ENCODE data around the gene FBRS.
"Not testable (repeated sequence)": the region's sequence is repeated elsewhere in the genome, so short reads cannot be mapped to it uniquely, and the experiment has no call there.

FBRS gene

DNA sequence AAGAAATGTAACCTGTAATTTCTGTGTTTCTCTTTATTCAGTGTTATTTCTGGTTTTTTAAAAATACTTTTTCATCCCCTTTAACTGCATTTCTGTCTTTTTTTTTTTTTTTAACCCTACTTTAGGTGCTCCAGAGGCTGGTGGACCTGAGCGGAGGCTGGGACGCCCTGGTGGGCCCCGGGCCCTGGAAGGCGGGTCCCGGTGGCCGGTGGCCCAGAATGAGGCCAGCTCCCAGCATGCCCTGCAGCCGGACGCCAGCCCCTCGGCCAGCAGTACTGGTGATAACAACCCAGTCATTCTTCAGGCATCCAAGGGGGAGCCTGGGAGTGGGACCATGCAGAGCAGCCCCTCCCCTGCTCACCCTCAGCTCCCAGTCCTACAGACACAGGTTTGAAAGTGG, 42.3 kb downstream of the FBRS start:
- no peak for DNase-seq

DNA sequence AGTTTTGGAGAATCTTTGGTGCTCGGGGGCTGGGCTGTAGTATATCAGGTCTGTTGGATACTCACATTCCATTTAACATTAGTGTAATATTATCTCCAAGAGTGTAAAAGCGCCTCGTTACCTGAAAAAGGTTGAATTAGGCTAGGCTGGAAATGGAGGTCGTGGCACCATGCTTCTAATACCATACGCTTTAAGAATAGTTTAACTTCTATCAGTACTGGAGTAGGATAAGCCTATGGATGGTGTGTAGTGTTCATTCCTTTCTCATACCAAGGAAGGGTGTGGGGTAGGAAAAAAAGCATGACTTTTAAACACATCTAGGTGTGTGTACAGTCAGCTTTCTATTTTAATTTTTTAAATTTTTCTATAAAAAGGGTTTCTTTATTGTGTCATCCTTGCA, 42.7 kb downstream of the FBRS start:
- DNase-seq: no peak

DNA sequence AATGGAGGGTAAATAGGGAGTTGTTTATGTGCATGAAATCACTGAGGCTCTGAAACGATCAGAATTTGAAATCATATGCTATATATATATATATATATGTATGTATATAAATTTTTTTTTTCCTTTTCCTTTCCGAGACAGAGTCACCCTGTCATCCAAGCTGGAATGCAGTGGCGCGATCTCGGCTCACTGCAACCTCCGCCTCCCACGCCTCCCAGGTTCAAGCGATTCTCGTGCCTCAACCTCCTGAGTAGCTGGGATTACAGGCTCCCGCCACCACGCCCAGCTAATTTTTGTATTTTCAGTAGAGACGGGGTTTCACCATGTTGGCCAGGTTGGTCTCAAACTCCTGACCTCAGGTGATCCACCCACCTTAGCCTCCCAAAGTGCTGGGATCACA, 44.8 kb downstream of the FBRS start:
- not testable (repeated sequence) for DNase-seq

DNA sequence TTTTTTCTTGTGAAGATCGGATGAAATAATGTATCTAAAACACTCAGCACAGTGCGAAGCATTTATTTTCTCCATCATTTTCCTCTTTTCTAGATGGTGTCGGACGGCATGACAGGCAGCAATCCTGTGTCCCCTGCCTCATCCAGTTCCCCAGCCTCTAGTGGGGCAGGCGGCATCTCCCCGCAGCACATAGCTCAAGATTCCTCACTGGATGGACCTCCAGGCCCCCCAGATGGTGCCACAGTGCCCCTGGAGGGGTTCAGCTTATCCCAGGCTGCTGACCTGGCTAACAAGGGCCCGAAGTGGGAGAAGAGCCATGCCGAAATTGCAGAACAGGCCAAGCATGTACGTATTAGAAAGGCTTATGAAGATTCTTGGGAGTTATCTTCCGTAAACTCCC, 45.7 kb downstream of the FBRS start:
- DNase-seq: no peak

DNA sequence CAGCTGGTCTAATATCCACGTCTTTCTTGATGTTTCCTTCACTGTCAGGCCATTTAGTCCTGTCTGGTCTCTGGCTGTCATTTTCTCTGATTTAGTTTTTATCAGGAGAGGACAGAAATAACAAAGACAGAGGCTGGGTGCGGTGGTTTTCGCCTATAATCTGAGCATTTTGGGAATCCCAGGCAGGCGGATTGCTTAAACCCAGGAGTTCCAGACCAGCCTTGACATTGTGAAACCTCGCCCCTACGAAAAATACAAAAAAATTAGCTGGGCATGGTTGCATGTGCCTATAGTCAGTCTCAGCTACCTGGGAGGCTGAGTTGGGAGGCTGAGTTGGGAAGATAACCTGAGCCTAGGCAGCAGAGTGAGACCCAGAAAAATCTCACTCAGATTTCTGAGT, 47.8 kb downstream of the FBRS start:
- no peak for DNase-seq

DNA sequence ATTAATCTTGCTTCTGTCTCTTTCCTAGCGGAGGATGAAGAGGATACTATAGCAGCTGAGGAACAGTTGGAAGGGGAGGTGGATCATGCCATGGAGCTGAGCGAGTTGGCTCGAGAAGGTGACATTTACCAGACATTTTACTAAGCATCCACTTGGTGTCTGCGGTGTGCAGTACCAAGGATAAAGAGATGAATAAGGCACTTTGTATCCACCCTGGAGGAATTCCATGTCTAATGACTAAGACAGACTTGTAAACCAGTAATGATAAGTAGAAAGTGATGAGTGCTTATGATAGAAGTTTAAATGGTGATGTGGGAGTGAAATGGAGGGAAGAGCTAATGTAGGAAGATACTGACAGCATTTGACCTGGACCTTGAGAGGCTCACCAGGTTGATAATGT, 52.7 kb downstream of the FBRS start:
- DNase-seq: no peak

DNA sequence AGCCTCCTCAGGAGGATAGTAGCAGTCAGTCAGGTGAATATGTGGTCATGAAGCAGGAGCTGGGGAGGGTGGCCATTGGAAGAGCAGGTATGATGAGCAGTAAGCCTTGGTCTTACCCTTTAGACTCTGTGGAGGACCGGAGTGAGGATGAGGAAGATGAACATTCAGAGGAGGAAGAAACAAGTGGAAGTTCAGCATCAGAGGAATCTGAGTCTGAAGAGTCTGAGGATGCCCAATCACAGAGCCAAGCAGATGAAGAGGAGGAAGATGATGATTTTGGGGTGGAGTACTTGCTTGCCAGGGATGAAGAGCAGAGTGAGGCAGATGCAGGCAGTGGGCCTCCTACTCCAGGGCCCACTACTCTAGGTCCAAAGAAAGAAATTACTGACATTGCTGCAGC, 53.5 kb downstream of the FBRS start:
- no peak for DNase-seq

DNA sequence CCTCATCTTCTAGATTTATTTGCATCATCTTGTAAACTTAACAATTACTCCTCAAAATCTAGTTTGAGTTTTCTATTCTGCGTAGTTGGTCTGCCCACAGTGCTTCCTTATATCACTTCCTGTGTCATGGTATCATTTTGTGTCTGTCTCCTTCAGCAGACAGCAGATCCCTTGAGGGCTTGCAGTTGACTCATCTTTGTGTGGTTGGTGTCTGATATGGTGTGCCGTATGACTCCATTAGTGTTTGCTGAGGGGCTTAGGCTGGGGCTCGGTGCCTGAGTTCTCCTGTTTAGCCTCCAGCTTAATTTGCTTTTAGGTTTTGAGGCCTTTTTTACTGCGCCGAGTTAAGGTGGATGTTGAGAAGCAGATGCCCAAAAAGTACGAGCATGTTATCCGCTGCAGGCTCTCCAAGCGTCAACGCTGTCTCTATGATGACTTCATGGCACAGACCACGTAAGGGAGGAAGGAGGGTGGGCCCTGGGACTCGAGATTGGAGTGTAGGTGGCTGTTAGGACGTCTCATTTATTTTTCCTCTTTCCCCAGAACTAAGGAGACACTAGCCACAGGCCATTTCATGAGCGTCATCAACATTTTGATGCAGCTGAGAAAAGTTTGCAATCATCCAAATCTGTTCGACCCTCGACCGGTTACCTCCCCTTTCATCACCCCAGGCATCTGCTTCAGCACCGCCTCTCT, 57.7 kb downstream of the FBRS start:
- no peak for DNase-seq

DNA sequence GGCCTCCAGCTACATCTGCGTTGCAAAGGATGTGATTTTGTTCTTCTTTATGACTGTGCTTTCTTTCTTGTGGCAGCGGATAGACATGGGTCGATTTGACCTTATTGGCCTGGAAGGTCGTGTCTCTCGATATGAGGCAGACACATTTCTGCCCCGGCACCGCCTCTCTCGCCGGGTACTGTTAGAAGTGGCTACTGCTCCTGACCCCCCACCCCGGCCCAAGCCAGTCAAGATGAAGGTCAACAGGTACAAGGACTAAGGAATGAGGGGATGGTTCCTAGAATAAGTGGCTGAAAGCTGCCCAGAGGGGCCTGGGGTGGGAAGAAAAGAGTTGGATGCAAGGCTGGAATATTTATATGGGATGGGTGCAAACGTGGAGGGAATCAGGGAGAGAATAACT, 61.9 kb downstream of the FBRS start:
- no peak for DNase-seq
